Measurements from ENCODE around the gene HDGFL2.
"Not testable (repeated sequence)": the region's sequence is repeated elsewhere in the genome, so short reads cannot be mapped to it uniquely, and the experiment has no call there.

HDGFL2 gene

DNA sequence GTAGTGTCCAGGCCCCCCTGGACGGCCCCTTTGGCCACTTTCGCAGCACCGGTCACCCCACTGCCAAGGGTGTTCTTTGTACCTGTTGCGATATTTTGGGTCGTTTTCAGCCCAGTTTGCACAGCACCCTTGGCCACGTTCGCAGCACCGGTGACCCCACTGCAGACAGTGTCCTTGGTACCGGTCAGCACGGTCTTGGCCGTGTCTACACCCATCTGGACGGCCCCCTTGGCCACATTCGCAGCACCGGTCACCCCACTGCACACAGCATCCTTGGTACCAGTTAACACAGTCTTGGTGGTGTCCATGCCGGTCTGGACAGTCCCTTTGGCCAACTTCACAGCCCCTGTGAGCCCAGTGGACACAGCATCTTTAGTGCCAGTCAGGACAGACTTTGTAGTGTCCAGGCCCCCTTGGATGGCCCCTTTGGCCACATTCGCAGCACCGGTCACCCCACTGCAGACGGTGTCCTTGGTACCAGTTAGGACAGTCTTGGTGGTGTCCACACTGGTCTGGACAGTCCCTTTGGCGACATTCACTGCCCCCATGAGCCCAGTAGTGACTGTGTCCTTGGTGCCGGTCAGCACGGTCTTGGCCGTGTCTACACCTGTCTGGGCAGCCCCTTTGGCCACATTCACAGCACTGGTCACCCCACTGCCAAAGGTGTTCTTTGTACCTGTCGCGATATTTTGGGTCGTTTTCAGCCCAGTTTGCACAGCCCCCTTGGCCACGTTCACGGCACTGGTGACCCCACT, 39.4 kb downstream of the HDGFL2 start:
- no peak for DNase-seq (ENCODE audit: extremely low read depth in 1 of 2, low read depth in 1 of 2)

- DNase-seq (ENCODE audit: extremely low read depth in 1 of 2, low read depth in 1 of 2): no peak
These were observed 40.0 kb downstream of the HDGFL2 start for GRCh38 chr19:4512070-4512469.

DNA sequence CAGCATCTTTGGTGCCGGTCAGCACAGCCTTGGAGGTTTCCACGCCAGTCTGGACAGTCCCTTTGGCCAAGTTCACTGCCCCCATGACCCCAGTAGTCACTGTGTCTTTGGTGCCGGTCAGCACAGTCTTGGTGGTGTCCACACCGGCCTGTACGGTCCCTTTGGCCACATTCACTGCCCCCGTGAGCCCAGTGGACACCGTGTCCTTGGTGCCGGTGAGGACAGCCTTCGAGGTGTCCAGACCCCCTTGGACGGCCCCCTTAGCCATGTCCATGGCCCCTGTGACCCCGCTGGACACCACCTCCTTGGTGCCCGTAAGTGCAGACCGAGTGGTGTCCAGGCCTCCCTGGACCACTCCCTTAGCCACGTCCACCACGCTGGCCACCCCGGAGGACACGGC, 41.2 kb downstream of the HDGFL2 start:
- no peak for DNase-seq (ENCODE audit: extremely low read depth in 1 of 2, low read depth in 1 of 2)

- no peak for DNase-seq (ENCODE audit: extremely low read depth in 1 of 2, low read depth in 1 of 2)
These were observed 43.6 kb downstream of the HDGFL2 start for GRCh38 chr19:4515732-4516131.

DNA sequence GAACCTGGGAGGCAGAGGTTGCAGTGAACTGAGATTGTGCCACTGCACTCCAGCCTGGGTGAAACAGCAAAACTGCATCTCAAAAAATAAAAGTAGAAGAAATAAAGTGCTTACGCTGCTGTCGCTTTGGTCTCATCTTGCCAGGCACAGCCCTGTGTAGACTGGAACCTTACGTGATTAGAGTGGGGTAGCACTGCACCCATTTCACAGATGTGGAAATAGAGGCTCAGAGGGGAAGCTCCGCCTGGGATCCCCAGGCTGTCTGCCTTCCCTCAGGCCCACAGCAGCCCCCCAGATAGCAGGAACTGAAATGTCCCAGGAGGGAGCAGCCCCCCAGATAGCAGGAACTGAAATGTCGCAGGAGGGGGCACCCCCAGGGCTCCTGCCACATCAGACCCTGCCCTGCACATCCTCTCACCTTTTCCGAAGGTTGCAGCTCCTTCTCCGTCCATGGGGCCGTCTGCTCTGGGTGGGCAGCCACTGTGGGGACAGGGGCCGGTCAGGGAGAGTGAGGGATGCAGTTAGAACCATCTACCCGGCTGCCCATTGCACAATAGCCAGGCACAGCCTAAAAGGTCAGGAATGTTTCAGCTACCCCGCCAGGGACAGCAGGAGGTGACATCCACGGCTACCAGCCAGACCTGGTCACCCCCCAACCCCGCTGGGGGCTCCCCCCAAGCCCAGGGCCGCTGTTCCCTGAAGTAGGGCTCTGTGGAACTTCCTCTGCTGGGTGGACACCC, 44.3 kb downstream of the HDGFL2 start:
- no peak for DNase-seq (ENCODE audit: extremely low read depth in 1 of 2, low read depth in 1 of 2)

GRCh38 chr19:4516939-4517300, 44.8 kb downstream of the HDGFL2 start:
- no peak for DNase-seq (ENCODE audit: extremely low read depth in 1 of 2, low read depth in 1 of 2)

- DNase-seq (ENCODE audit: extremely low read depth in 1 of 2, low read depth in 1 of 2): no peak
These were observed 45.5 kb downstream of the HDGFL2 start for GRCh38 chr19:4517451-4518057.

GRCh38 chr19:4518345-4519171, 46.5 kb downstream of the HDGFL2 start, which contains the start of gene PLIN4:
TSS of gene PLIN4 (minus strand) at chr19:4518486. CDS start at chr19:4518272, 214 bp downstream.
- no peak for DNase-seq (ENCODE audit: extremely low read depth in 1 of 2, low read depth in 1 of 2)

- DNase-seq (ENCODE audit: extremely low read depth in 1 of 2, low read depth in 1 of 2): no peak
These were observed 47.0 kb downstream of the HDGFL2 start for GRCh38 chr19:4519172-4519496.

GRCh38 chr19:4519521-4520277, 47.6 kb downstream of the HDGFL2 start:
- DNase-seq (ENCODE audit: extremely low read depth in 1 of 2, low read depth in 1 of 2): no peak

- no peak for DNase-seq (ENCODE audit: extremely low read depth in 1 of 2, low read depth in 1 of 2)
These were observed 49.2 kb downstream of the HDGFL2 start for GRCh38 chr19:4521170-4521887.

DNA sequence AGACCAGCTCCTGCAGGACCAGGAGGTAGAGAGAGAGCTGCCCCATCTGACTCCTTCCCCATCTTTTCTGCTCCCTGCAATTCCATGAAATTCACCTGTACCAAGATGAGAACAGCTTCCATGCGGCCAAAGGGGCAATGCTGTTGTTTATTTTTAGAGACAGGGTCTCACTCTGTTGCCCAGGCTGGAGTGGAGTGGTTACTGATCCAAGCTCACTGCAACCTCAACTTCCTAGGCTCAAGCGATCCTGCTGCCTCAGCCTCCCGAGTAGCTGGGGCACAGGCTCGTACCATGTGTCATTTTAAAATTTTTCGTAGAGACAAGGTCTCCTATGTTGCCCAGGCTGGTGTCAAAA, 49.8 kb downstream of the HDGFL2 start:
- no peak for DNase-seq (ENCODE audit: extremely low read depth in 1 of 2, low read depth in 1 of 2)

GRCh38 chr19:4522291-4523002, 50.4 kb downstream of the HDGFL2 start:
- DNase-seq (ENCODE audit: extremely low read depth in 1 of 2, low read depth in 1 of 2): no peak

- no peak for DNase-seq (ENCODE audit: extremely low read depth in 1 of 2, low read depth in 1 of 2)
These were observed 51.4 kb downstream of the HDGFL2 start for GRCh38 chr19:4523306-4524110.

GRCh38 chr19:4524808-4525562, 52.9 kb downstream of the HDGFL2 start:
- peak; percentile 4 to 51 for DNase-seq (ENCODE audit: extremely low read depth in 1 of 2, low read depth in 1 of 2)

GRCh38 chr19:4525563-4526002, 53.5 kb downstream of the HDGFL2 start:
- DNase-seq (ENCODE audit: extremely low read depth in 1 of 2, low read depth in 1 of 2): no peak

- DNase-seq (ENCODE audit: extremely low read depth in 1 of 2, low read depth in 1 of 2): not testable (repeated sequence)
These were observed 55.3 kb downstream of the HDGFL2 start for GRCh38 chr19:4527377-4527776.

DNA sequence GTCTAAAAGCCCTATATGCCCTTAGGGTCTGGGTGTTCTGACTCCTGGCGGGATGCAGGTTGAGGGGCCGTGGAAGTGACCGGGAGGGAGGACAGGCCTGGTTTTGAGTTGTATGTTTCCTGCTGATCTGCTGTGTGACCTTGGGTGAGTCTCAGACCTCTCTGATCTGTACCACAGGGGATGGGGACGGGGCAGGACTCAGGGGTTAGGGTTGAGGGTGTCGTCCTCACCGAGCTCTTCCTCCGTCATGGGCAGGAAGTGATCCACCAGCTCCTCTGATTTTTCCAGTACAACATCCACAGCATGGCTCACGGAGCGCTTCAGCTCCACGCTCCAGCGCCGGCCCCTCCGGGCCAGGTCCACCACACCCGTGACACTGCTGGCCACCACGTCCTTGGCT, 56.7 kb downstream of the HDGFL2 start:
- DNase-seq (ENCODE audit: extremely low read depth in 1 of 2, low read depth in 1 of 2): no peak
